ENCODE results near the gene HSD17B12.

Gene HSD17B12

GRCh38 chr11:43894546-43894945 lies 214.0 kb downstream of the HSD17B12 start:
- no peak for DNase-seq (ENCODE audit: low read depth)
- H3K4me3 ChIP-seq (ENCODE audit: low read length) = no peak overlapping the region
- TF ChIP-seq CTCF (conservative IDR thresholded peaks at IDR 0.05; ENCODE audit: low read length) = no peak

- TF ChIP-seq CTCF (conservative IDR thresholded peaks at IDR 0.05; ENCODE audit: low read length) = no peak
- no peak for DNase-seq (ENCODE audit: low read depth)
- H3K4me3 ChIP-seq (ENCODE audit: low read length) = no peak overlapping the region
These were observed 215.1 kb downstream of the HSD17B12 start for GRCh38 chr11:43895601-43896000.

GRCh38 chr11:43898574-43898973 lies 218.0 kb downstream of the HSD17B12 start:
- no peak for TF ChIP-seq CTCF (conservative IDR thresholded peaks at IDR 0.05; ENCODE audit: low read length)
- no peak overlapping the region for H3K4me3 ChIP-seq (ENCODE audit: low read length)
- DNase-seq (ENCODE audit: low read depth) = no peak

- no peak overlapping the region for H3K4me3 ChIP-seq (ENCODE audit: low read length)
- no peak for TF ChIP-seq CTCF (conservative IDR thresholded peaks at IDR 0.05; ENCODE audit: low read length)
These were observed 218.6 kb downstream of the HSD17B12 start for GRCh38 chr11:43899094-43899493.

GRCh38 chr11:43901551-43901950 lies 221.0 kb downstream of the HSD17B12 start:
- TF ChIP-seq CTCF (conservative IDR thresholded peaks at IDR 0.05; ENCODE audit: low read length) = no peak

More at GRCh38 chr11:43899094-43899493, 218.6 kb downstream of the HSD17B12 start:
- no peak for DNase-seq (ENCODE audit: low read depth)

GRCh38 chr11:43903078-43903477 lies 222.5 kb downstream of the HSD17B12 start:
- no peak for TF ChIP-seq CTCF (conservative IDR thresholded peaks at IDR 0.05; ENCODE audit: low read length)
- H3K4me3 ChIP-seq (ENCODE audit: low read length) = no peak overlapping the region
- no peak for DNase-seq (ENCODE audit: low read depth)

More at GRCh38 chr11:43901551-43901950, 221.0 kb downstream of the HSD17B12 start:
- no peak for DNase-seq (ENCODE audit: low read depth)
- H3K4me3 ChIP-seq (ENCODE audit: low read length) = no peak overlapping the region

- DNase-seq (ENCODE audit: low read depth) = no peak
- no peak for TF ChIP-seq CTCF (conservative IDR thresholded peaks at IDR 0.05; ENCODE audit: low read length)
- H3K4me3 ChIP-seq (ENCODE audit: low read length) = no peak overlapping the region
These were observed 223.4 kb downstream of the HSD17B12 start for GRCh38 chr11:43903969-43904368.
